Activated CD4-positive, CD25-positive, alpha-beta regulatory T cell treated with anti-CD3 and anti-CD28 coated beads, Interleukin-2, amount 50 U/mL, for 24 hours (primary cell): Measurements from ENCODE around the gene VPS33A.

ENCODE experiments used
- ATAC-seq, 2 donors: fragments of 150-1000 bp; cut with Tn5 transposase; one replicate each; pipeline ENCODE4 v1.10.0; 2021; ENCODE audit warnings: mild to moderate bottlenecking in 1 of 2, moderate library complexity in 1 of 2

The VPS33A gene

GRCh38 chr12:122250047-122250446 is 16.2 kb downstream of the VPS33A start:
- no peak for ATAC-seq

DNA sequence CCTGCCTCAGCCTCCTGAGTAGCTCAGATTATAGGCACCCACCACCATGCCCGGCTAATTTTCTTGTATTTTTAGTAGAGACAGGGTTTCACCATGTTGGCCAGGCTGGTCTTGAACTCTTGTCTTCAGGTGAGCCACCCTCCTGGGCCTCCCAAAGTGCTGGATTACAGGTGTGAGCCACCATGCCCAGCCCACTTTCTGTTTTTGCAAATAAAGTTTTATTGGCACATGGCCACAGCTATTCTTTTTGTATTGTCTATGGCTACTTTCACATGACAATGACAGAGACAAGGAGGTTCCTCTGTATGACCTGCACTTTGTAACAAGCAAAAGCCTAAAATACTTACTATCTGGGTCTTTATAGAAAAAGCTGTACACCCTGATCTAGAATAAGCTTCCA is 20.7 kb downstream of the VPS33A start:
- ATAC-seq: no peak

- peak; percentile 60 to 88 for ATAC-seq
Observed at GRCh38 chr12:122244565-122245371, 21.5 kb downstream of the VPS33A start.

- ATAC-seq: no peak
Observed at GRCh38 chr12:122243965-122244364, 22.3 kb downstream of the VPS33A start.

- no peak for ATAC-seq
Observed at GRCh38 chr12:122238861-122239260, 27.4 kb downstream of the VPS33A start.

DNA sequence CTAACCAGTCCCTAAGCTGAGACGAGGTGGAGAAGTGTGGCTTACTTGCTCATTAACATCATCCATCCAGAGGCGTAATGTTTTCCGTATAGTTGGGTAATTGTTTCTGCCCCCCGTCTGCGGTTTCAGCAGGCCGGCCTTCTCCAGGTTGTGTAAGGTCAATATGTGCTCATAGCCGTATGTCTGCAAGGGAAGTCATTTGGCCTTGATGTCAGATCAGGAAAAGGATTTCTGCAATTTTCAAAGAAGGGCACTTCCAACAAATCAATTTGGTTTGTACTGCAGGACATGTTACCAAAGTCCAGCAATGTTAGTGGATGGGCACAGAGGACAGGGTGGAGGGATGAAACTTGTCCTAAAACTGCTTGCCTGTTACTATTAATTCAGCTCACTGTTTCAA is 30.6 kb downstream of the VPS33A start:
- ATAC-seq: no peak

GRCh38 chr12:122232691-122233090 is 33.6 kb downstream of the VPS33A start:
- no peak for ATAC-seq

DNA sequence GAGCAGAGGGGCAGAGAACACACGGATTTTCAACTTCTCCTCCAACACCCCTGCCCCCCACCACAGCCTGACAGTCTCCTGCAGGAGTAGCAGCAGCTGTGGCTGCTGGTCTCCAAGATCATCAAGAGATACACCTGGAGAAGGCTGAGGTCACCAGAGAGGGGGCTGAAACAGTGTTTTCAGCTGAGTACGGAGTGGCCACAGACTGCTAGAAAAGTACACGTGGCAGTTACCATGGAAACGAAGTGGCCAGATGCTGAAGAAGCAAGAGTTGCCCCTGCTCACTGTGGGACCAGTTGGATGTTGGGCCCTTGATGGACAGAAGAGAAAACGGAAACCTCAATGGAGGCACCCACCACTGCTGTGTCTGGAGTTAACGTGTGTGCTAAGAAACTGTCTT is 35.5 kb downstream of the VPS33A start:
- no peak for ATAC-seq

GRCh38 chr12:122228092-122228491 is 38.2 kb downstream of the VPS33A start:
- no peak for ATAC-seq

DNA sequence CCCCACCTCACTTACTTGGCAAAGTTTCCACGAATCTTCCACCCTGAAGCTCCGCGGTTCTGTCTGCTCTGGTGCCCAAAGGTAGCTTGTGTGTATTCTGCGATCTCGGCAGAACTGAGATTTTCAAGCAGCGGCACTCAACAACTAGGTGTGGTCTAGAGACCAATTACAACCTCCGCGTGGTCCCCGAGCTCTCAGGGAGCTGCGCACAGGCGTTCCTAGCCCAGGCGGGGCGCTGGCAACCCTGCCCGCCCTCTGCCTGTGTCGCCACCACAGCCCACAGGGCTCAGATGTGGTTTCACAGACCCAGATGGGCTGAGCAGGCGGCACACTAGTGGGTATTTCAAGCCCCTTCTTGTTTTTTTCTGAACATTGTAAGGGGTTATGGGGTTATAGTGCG is 39.0 kb downstream of the VPS33A start:
- no peak for ATAC-seq

DNA sequence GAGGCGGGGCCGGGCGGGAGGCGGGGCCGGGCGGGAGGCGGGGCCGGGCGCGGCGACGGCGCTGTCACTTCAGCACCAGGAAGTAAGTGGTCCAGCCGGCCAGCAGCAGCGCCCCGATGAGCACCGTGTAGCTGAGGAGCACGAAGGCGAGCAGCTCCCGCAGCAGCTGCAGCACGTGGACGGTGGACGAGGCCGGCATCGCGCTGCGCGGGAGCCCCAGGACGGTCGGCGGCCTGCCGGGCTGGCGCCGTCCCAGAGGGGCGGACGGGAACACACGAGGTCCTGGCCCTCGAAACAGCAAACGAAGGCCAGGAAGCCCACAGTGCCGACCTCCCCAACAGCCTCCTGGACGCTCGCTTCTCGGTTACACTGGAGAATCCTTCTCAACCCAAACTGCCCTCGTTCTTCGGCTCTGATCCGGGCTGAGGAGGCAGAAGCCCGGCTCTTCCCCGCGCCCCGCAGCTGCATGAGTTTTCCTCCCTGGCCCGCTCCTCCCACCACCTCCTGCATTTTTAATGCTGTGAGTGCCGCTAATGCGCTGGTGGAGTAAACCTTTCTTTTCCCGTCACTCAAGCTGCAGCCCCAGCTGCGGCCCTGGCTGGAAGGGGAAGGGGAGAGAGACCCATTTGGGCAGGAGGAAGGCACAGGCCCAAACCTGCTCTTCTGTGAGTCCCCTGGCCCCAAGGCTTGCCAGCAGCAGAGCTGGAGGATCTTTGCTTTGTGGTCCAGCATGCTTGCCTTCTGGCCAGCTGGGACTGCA is 39.7 kb downstream of the VPS33A start:
- peak; percentile 57 to 60 for ATAC-seq

DNA sequence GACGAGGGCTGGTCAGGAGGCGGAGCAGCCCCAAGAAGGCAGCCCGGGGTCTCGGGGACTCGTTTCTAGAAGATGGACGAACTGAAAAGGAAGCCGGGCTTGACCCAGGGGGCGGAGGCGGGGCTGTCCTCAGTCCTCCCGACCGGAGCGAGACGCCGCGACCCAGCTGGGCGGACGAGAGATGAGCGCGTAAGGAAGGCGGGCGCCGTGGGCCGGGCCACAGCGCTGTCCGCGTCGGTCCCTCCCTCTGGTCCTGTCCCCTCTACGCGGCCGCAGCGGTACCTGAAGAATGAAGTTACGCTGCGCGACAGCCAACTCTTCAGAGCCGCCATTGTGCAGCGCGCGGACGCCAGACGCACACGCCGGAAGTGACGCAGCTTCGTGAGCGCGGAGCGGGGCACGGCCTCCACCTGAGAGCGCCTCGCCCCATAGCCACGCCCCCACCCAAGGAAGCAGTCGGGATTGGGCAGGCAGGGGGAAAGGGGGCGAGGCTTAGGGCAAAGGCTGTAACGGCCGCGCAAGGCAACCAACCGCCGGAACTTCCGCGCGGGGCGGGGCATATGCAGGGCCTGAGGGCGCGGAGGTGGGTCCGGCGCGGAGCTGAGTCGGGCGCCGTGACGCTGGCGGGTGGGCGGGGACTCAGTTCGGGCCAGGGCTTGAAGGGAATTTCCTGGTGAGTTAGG is 40.5 kb downstream of the VPS33A start, which contains the start of gene DIABLO:
Gene DIABLO (minus strand): TSS at position 370 of the 683 bp plus-strand sequence. CDS start 38 bp downstream, at position 332.
- peak; percentile 93 for ATAC-seq

DNA sequence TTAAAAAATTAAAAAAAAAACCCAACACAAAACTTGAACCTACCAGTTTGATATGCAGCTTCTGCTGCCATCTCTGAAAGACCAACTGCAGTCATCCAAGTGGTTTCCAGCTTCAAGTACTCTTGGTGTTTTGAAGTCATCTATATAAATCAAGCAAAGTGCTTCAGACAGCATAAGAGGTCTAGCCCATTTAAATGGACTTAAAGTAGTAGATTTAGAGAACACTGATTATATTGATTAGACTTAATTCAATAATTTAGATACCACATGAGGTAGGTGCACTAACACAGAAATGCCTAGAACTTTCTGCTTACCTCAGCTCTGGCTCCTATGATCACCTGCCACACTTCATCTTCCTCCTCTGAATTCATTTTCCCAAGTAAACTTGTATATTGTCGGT is 49.8 kb downstream of the VPS33A start:
- ATAC-seq: no peak

DNA sequence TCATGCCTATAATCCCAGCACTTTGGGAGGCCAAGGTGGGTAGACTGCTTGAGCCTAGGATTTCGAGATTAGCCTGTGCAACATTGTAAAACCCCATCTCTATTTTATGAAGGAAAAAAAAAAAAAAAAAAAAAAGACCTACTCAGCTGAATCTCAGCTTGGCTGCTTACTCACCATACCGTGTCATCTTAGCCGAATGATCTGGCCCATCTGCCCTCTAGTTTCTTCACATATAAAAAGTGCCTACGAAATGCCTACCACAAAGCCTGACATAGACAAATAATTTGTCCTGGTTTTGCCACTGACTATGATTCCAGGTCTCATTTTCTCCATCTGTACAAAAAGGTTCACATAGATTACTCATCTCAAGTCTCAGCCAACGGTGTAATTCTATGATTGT is 50.5 kb downstream of the VPS33A start:
- ATAC-seq: no peak

GRCh38 chr12:122208073-122208820 is 58.0 kb downstream of the VPS33A start:
- no peak for ATAC-seq

GRCh38 chr12:122207391-122207790 is 58.9 kb downstream of the VPS33A start:
- no peak for ATAC-seq

DNA sequence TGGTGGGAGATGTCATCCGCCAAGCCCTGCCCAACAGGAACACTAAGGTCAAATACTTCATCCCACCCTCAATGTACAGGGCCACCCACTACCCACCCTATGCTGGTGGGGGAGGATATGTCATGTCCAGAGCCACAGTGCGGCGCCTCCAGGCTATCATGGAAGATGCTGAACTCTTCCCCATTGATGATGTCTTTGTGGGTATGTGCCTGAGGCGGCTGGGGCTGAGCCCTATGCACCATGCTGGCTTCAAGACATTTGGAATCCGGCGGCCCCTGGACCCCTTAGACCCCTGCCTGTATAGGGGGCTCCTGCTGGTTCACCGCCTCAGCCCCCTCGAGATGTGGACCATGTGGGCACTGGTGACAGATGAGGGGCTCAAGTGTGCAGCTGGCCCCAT is 59.3 kb downstream of the VPS33A start:
- ATAC-seq: no peak

GRCh38 chr12:122206111-122206881 is 60.0 kb downstream of the VPS33A start:
- no peak for ATAC-seq

- ATAC-seq: no peak
Observed at GRCh38 chr12:122205053-122205925, 61.0 kb downstream of the VPS33A start.

- peak; percentile 6 to 9 for ATAC-seq
Observed at GRCh38 chr12:122204167-122205052, 61.9 kb downstream of the VPS33A start.
